Measurements from ENCODE around the gene XCL2. TPM values are rescaled to one million over a fixed set of nuclear protein-coding genes. Genes with fewer than 3 reads are reported as not detected.
"Not testable (repeated sequence)": the region's sequence is repeated elsewhere in the genome, so short reads cannot be mapped to it uniquely, and the experiment has no call there.

The XCL2 gene
- total RNA-seq, 4 donors from 2014 or later: not detected

- peak in 1 of 2 donors; percentile 22 for DNase-seq
- intact Hi-C loops (cut with DNase I; ENCODE audit: low total_unique reads): loop anchor here (10.0 kb wide), 1 partner anchor 129 kb away; no protein-coding TSS in a partner anchor
- not testable (repeated sequence) for H3K27ac ChIP-seq, H3K4me1 ChIP-seq, H3K9me3 ChIP-seq, H3K27me3 ChIP-seq, H3K36me3 ChIP-seq, H3K4me3 ChIP-seq
- TF ChIP-seq CTCF (IDR thresholded peaks at IDR 0.05): peak; percentile 38 to 53 (median 48)
These were observed 30.4 kb upstream of the XCL2 start for GRCh38 chr1:168574234-168574633.

GRCh38 chr1:168572633-168573032 lies 28.8 kb upstream of the XCL2 start:
- Histone ChIP-seq H3K9me3 (no peaks in the 10 kb centered on the region), H3K27me3 (no peaks in the 10 kb centered on the region), H3K4me1 (no peaks in the 10 kb centered on the region), H3K27ac (no peak overlapping the region), H3K36me3 (peaks cover 0 to 2% of the 10 kb centered on the region in 2 donors), H3K4me3 (no peak overlapping the region)
- no peak for DNase-seq
- intact Hi-C loops (cut with DNase I; ENCODE audit: low total_unique reads): loop anchor here (10.0 kb wide), 1 partner anchor 128 kb away; no protein-coding TSS in a partner anchor
- TF ChIP-seq POLR2A (IDR thresholded peaks at IDR 0.05) (no peak), CTCF (IDR thresholded peaks at IDR 0.05) (no peak)

GRCh38 chr1:168570652-168571051 lies 26.9 kb upstream of the XCL2 start:
- DNase-seq: no peak
- Histone ChIP-seq H3K4me3 (no peak overlapping the region), H3K36me3 (peaks cover 0 to 2% of the 10 kb centered on the region in 2 donors), H3K4me1 (no peaks in the 10 kb centered on the region), H3K9me3 (no peaks in the 10 kb centered on the region), H3K27ac (no peak overlapping the region), H3K27me3 (no peaks in the 10 kb centered on the region)
- TF ChIP-seq POLR2A (IDR thresholded peaks at IDR 0.05): no peak
- TF ChIP-seq CTCF (IDR thresholded peaks at IDR 0.05): no peak
- intact Hi-C loops (cut with DNase I; ENCODE audit: low total_unique reads): loop anchor here (10.0 kb wide), 1 partner anchor 126 kb away; no protein-coding TSS in a partner anchor

DNA sequence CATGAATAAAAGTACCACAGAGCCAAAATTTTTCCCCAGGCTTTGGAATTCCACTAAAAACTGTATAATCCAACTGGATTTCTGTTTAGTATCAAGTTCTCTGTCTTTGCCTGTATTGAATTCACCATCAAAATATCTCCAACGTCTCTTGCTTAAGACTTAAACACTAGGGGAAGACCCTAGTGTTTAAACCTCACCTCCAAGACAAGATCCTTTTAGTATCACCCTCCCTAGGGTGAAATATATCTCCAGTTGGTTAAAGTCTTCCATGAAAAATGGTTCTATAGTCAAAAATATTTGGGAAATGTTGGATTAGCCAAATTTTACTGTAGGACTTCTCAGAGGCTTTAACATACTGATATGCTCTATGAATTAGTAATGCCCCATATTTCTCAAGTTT lies 24.5 kb upstream of the XCL2 start:
- no peak for DNase-seq
- Histone ChIP-seq H3K36me3 (peaks cover 0 to 2% of the 10 kb centered on the region in 2 donors), H3K27ac (no peak overlapping the region), H3K4me3 (no peak overlapping the region), H3K27me3 (no peaks in the 10 kb centered on the region), H3K9me3 (no peaks in the 10 kb centered on the region), H3K4me1 (no peaks in the 10 kb centered on the region)
- TF ChIP-seq CTCF (IDR thresholded peaks at IDR 0.05) (no peak), POLR2A (IDR thresholded peaks at IDR 0.05) (no peak)
- intact Hi-C loops (cut with DNase I; ENCODE audit: low total_unique reads): no loop called here

- peaks cover 0 to 2% of the 10 kb centered on the region in 2 donors for H3K36me3 ChIP-seq
- no peak overlapping the region for H3K27ac ChIP-seq
- DNase-seq: no peak
- H3K9me3 ChIP-seq: no peaks in the 10 kb centered on the region
- intact Hi-C loops (cut with DNase I; ENCODE audit: low total_unique reads): no loop called here
- H3K4me1 ChIP-seq: no peaks in the 10 kb centered on the region
- no peak overlapping the region for H3K4me3 ChIP-seq
- TF ChIP-seq POLR2A (IDR thresholded peaks at IDR 0.05) (no peak), CTCF (IDR thresholded peaks at IDR 0.05) (no peak)
- no peaks in the 10 kb centered on the region for H3K27me3 ChIP-seq
These were observed 23.8 kb upstream of the XCL2 start for GRCh38 chr1:168567568-168567967.

Data from uterus (tissue), 4 donors.